PFSK-1 (cell line): ENCODE measurements around the gene UTP4.

ENCODE experiments used
- FOXP2 ChIP-seq: optimal IDR thresholded peaks from 2 replicates; pipeline ENCODE3; 2011; ENCODE audit warnings: borderline replicate concordance, control low read depth, inconsistent platforms; ENCODE audit not compliant: insufficient read depth; ENCODE audit errors: extremely low read length, extremely low read depth
- POLR2AphosphoS5 ChIP-seq: IDR thresholded peaks from 2 replicates; pipeline ENCODE4 v1.6.1; 2012; ENCODE audit warnings: low read depth, mild to moderate bottlenecking, control low read depth, low read length, moderate library complexity
- SIN3A ChIP-seq: IDR thresholded peaks from 2 replicates; pipeline ENCODE4 v1.6.1; 2012; ENCODE audit warnings: mild to moderate bottlenecking, low read length, moderate library complexity, borderline replicate concordance; ENCODE audit not compliant: insufficient read depth
- TAF1 ChIP-seq: IDR thresholded peaks from 2 replicates; pipeline ENCODE4 v1.6.1; 2012; ENCODE audit warnings: low read length, control low read depth, borderline replicate concordance; ENCODE audit not compliant: insufficient read depth
- TF ChIP-seq, protein P1 (sequence below), 2 experiments: IDR thresholded peaks; 2 replicates each; pipeline versions ENCODE4 v1.6.1 to v1.8.0; 2011 to 2012; ENCODE audit warnings: low read depth in 2 of 2, low read length in 2 of 2, control low read depth in 1 of 2, inconsistent platforms in 1 of 2, mild to moderate bottlenecking in 1 of 2, moderate library complexity in 1 of 2; ENCODE audit not compliant: insufficient read depth in 1 of 2

UTP4 gene

DNA sequence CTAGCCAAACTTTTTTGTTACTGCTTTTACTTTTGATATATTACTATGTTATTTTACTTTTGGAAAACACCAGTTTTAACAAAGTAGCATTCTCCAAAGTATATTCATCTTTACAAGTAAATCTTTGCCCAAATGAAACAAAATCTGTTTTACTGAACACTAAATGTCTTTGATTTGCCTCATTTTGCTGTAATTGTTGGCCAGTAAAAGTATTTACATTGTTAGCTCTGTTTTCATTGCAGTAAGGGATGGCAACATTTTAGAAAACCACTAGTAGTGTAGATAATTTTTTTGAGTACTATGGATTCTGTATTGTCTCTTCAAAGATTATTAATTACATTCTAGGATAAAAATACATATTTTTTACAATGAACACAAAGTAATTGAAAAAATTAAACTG is 65.1 kb downstream of the UTP4 start:
- no peak for TF ChIP-seq FOXP2
- no peak for TF ChIP-seq SIN3A
- TF ChIP-seq TAF1: no peak
- TF ChIP-seq POLR2AphosphoS5: no peak
- TF ChIP-seq, protein P1, sequence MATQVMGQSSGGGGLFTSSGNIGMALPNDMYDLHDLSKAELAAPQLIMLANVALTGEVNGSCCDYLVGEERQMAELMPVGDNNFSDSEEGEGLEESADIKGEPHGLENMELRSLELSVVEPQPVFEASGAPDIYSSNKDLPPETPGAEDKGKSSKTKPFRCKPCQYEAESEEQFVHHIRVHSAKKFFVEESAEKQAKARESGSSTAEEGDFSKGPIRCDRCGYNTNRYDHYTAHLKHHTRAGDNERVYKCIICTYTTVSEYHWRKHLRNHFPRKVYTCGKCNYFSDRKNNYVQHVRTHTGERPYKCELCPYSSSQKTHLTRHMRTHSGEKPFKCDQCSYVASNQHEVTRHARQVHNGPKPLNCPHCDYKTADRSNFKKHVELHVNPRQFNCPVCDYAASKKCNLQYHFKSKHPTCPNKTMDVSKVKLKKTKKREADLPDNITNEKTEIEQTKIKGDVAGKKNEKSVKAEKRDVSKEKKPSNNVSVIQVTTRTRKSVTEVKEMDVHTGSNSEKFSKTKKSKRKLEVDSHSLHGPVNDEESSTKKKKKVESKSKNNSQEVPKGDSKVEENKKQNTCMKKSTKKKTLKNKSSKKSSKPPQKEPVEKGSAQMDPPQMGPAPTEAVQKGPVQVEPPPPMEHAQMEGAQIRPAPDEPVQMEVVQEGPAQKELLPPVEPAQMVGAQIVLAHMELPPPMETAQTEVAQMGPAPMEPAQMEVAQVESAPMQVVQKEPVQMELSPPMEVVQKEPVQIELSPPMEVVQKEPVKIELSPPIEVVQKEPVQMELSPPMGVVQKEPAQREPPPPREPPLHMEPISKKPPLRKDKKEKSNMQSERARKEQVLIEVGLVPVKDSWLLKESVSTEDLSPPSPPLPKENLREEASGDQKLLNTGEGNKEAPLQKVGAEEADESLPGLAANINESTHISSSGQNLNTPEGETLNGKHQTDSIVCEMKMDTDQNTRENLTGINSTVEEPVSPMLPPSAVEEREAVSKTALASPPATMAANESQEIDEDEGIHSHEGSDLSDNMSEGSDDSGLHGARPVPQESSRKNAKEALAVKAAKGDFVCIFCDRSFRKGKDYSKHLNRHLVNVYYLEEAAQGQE (IDR thresholded peaks at IDR 0.05; ENCODE audit: insufficient read depth in 1 of 2, low read depth in 2 of 2, low read length in 2 of 2): no peak

DNA sequence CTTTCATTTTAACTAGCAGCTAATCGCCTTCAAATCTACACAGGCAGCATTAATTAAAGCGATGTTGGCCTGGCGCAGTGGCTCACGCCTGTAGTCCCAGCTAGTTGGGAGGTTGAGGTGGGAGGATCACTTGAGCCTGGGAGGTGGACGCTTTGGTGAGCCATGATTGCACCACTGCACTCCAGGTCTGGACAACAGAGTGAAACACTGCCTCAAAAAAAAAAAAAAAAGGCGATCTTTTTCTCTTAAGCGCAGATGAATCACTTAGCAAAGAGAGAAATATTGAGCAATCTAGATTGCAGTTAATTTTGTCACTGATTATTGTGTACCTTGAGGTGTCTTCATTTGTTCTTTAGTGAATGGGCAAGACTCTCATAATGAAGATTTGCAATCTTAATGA is 66.9 kb downstream of the UTP4 start:
- no peak for TF ChIP-seq POLR2AphosphoS5
- no peak for TF ChIP-seq TAF1
- no peak for TF ChIP-seq FOXP2
- TF ChIP-seq SIN3A: no peak
- TF ChIP-seq, protein P1 (IDR thresholded peaks at IDR 0.05; ENCODE audit: insufficient read depth in 1 of 2, low read depth in 2 of 2, low read length in 2 of 2): no peak

DNA sequence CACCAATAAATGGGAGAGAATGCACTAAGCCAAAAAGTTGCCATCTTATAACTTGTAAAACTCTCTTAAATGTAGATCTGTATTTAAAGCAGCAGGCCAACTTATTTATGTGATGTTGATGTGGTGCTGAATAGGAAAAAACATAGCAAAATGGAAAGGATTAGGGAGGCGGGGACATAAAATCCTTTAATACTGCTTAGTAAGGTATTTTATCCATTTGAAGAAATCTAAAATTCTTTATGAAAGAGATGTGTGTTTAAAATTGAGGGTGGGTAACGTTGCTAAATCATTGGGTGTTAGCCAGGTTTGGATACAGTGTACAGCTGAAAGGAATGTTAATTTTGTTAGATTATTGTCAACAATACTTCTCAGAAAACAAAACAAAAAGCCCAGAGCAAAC is 68.8 kb downstream of the UTP4 start:
- no peak for TF ChIP-seq POLR2AphosphoS5
- no peak for TF ChIP-seq TAF1
- TF ChIP-seq, protein P1 (IDR thresholded peaks at IDR 0.05; ENCODE audit: insufficient read depth in 1 of 2, low read depth in 2 of 2, low read length in 2 of 2): no peak
- no peak for TF ChIP-seq SIN3A
- TF ChIP-seq FOXP2: no peak

DNA sequence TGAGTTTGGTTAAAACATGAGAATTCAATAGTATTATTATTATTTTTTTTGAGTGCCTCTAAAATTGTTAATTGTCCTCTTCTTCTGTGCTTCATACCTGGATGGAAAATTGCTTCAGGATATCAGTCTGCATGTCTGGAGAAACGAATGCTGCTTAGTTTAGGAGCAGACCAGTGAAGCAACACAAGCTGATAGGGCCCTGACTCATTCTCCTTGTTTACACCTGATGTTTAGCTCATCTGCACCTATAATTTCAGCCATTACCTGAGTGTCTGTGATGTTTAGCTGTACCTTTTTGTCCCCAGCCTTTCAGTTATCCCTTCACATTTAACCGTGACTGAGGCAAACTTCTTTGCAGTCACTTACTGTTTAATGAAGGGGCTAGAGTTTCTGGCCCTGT is 69.3 kb downstream of the UTP4 start:
- no peak for TF ChIP-seq TAF1

DNA sequence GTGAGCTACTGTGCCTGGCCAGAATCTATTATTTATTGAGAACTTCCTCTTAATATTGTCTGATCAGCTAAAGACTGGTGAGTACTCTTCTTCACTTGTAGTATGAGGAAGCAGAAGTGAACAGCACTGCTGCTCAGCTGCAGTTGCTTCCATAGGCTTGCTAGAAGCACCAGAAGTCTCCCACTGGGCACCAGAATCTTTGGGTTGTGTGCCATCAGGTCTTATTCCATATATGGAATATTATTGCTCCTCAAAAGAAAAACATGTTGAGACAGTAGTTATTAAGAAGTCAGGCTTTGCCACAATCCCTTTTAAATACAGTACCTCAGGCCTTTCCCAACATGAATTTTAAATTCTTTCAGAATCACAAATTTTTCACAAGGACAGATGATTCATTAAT is 71.7 kb downstream of the UTP4 start:
- TF ChIP-seq, protein P1 (IDR thresholded peaks at IDR 0.05; ENCODE audit: insufficient read depth in 1 of 2, low read depth in 2 of 2, low read length in 2 of 2): no peak
- TF ChIP-seq SIN3A (no peak), FOXP2 (no peak), TAF1 (no peak)
